K562 (cell line): ENCODE results near the gene OXA1L. TPM values are rescaled to one million over a fixed set of nuclear protein-coding genes. Genes with fewer than 3 reads are reported as not detected.

Source experiments
- BRD4 ChIP-seq: fragments of 200-600 bp; sonication (generic); IDR thresholded peaks from 2 replicates; pipeline ENCODE4 v1.6.1; 2017; ENCODE audit warnings: inconsistent platforms
- E2F3 ChIP-seq: fragments of 250-450 bp; sonication (Bioruptor Pico); IDR thresholded peaks from 2 replicates; pipeline ENCODE4 v1.4.0; 2020; ENCODE audit warnings: mild to moderate bottlenecking
- GTF2E2 ChIP-seq: fragments of 200-800 bp; sonication (Bioruptor generic); IDR thresholded peaks from 2 replicates; pipeline ENCODE4 v1.6.1; 2016; ENCODE audit warnings: missing genetic modification characterization, missing compliant biosample characterization
- NFXL1 ChIP-seq: fragments of 450-650 bp; formaldehyde crosslinking; IDR thresholded peaks from 2 replicates; pipeline ENCODE4 v1.4.0; 2021; ENCODE audit warnings: mild to moderate bottlenecking
- PHB ChIP-seq: fragments of 250-450 bp; sonication (Bioruptor Pico); IDR thresholded peaks from 2 replicates; pipeline ENCODE4 v1.5.0; 2021
- SFPQ ChIP-seq: fragments of 200-400 bp; formaldehyde crosslinking; IDR thresholded peaks from 2 replicates; pipeline ENCODE4 v1.6.1; 2017; ENCODE audit warnings: mild to moderate bottlenecking, low read depth, low read length, moderate library complexity
- SMAD4 ChIP-seq: fragments of 250-450 bp; sonication (Bioruptor Pico); conservative IDR thresholded peaks from 2 replicates; pipeline ENCODE4 v1.8.0; 2021; ENCODE audit warnings: inconsistent platforms, mild to moderate bottlenecking, moderate library complexity
- STAT5B ChIP-seq: fragments of 250-450 bp; sonication (Bioruptor Pico); IDR thresholded peaks from 2 replicates; pipeline ENCODE4 v1.8.0; 2021; ENCODE audit warnings: mild to moderate bottlenecking, inconsistent platforms
- ZC3H4 ChIP-seq: sonication (generic); formaldehyde crosslinking; IDR thresholded peaks from 2 replicates; pipeline ENCODE4 v1.9.0; 2021; ENCODE audit warnings: missing genetic modification reagents, borderline replicate concordance
- ZNF140 ChIP-seq: fragments of 250-450 bp; sonication (Bioruptor Pico); IDR thresholded peaks from 2 replicates; pipeline ENCODE4 v1.8.0; 2021; ENCODE audit warnings: moderate library complexity, mild to moderate bottlenecking, inconsistent platforms
- polyA plus RNA-seq, 8 experiments: library from polyadenylated mRNA; depleted of rRNA in 4 of 8; stranded (reverse) in 5 of 8; unstranded in 3 of 8; fragments of >200 nt; fragmentation: Nextera tagmentation in 2 of 8; fragmentation: Illumina TruSeq in 1 of 8; extraction: Ambion mirVana in 2 of 8; extraction: Trizol in 1 of 8; gene quantifications; 2 replicates each; pipeline versions ENCODE4 v1.2.1 to v1.2.3, GENCODE V29; 2011 to 2014; ENCODE audit warnings: inconsistent platforms in 1 of 8, missing spikeins in 1 of 8
- total RNA-seq, 7 experiments: library from RNA; depleted of rRNA in 6 of 7; stranded (reverse); fragments of >200 nt in 6 of 7; fragmentation: Illumina TruSeq in 2 of 7; extraction: Trizol in 2 of 7; gene quantifications; 2 replicates each; pipeline versions ENCODE4 v1.2.1 to v1.2.3, GENCODE V29; 2011 to 2021; ENCODE audit warnings: low replicate concordance in 1 of 7
- TF ChIP-seq, protein P1 (sequence below), 2 experiments: fragments of 200-800 bp in 1 of 2; sonication (Bioruptor generic) in 1 of 2; sonication (generic) in 1 of 2; formaldehyde crosslinking in 1 of 2; IDR thresholded peaks in 1 of 2; conservative IDR thresholded peaks in 1 of 2; 2 replicates each; pipeline versions ENCODE4 v1.5.0 to v1.6.1; 2016 to 2020; ENCODE audit warnings: missing compliant biosample characterization in 1 of 2, missing genetic modification characterization in 1 of 2, missing genetic modification reagents in 1 of 2
- TF ChIP-seq, protein P2 (sequence below), 2 experiments: fragments of 450-650 bp in 1 of 2; sonication (generic) in 1 of 2; formaldehyde crosslinking in 1 of 2; IDR thresholded peaks; 2 replicates each; pipeline versions ENCODE4 v1.7.1 to v1.9.0; 2016 to 2022; ENCODE audit warnings: inconsistent platforms in 1 of 2, mild to moderate bottlenecking in 1 of 2, missing genetic modification reagents in 1 of 2

Gene OXA1L
- total and polyA plus RNA-seq, 9 of the 15 experiments (the other 6 are each of a cell fraction or from before 2014, with no cell fraction given): 100 to 204 (median 145) TPM

- TF ChIP-seq SMAD4 (CRISPR knock-in tag) (peak; percentile 27; the same call in 1 of the 2 replicates), NFXL1 (CRISPR knock-in tag) (peak; percentile 20; the same call in 1 of the 2 replicates), STAT5B (CRISPR knock-in tag) (no peak), ZC3H4 (CRISPR knock-in tag) (0 out of 2 replicates have a peak, but pooled peaks have one; percentile 53), GTF2E2 (tag) (peak; percentile 82; the same call in 1 of the 2 replicates), BRD4 (peak; percentile 89; the same call in 1 of the 2 replicates), ZNF140 (CRISPR knock-in tag) (no peak), E2F3 (CRISPR knock-in tag) (no peak), SFPQ (no peak), PHB (CRISPR knock-in tag) (no peak)
- TF ChIP-seq, protein P1, sequence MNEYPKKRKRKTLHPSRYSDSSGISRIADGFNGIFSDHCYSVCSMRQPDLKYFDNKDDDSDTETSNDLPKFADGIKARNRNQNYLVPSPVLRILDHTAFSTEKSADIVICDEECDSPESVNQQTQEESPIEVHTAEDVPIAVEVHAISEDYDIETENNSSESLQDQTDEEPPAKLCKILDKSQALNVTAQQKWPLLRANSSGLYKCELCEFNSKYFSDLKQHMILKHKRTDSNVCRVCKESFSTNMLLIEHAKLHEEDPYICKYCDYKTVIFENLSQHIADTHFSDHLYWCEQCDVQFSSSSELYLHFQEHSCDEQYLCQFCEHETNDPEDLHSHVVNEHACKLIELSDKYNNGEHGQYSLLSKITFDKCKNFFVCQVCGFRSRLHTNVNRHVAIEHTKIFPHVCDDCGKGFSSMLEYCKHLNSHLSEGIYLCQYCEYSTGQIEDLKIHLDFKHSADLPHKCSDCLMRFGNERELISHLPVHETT (CRISPR knock-in tag; conservative IDR thresholded peaks at IDR 0.05 in 1 of 2, IDR thresholded peaks at IDR 0.05 in 1 of 2): peak in 1 of 2 experiments; percentile 75; a peak in 2 of 4 replicates
- TF ChIP-seq, protein P2, sequence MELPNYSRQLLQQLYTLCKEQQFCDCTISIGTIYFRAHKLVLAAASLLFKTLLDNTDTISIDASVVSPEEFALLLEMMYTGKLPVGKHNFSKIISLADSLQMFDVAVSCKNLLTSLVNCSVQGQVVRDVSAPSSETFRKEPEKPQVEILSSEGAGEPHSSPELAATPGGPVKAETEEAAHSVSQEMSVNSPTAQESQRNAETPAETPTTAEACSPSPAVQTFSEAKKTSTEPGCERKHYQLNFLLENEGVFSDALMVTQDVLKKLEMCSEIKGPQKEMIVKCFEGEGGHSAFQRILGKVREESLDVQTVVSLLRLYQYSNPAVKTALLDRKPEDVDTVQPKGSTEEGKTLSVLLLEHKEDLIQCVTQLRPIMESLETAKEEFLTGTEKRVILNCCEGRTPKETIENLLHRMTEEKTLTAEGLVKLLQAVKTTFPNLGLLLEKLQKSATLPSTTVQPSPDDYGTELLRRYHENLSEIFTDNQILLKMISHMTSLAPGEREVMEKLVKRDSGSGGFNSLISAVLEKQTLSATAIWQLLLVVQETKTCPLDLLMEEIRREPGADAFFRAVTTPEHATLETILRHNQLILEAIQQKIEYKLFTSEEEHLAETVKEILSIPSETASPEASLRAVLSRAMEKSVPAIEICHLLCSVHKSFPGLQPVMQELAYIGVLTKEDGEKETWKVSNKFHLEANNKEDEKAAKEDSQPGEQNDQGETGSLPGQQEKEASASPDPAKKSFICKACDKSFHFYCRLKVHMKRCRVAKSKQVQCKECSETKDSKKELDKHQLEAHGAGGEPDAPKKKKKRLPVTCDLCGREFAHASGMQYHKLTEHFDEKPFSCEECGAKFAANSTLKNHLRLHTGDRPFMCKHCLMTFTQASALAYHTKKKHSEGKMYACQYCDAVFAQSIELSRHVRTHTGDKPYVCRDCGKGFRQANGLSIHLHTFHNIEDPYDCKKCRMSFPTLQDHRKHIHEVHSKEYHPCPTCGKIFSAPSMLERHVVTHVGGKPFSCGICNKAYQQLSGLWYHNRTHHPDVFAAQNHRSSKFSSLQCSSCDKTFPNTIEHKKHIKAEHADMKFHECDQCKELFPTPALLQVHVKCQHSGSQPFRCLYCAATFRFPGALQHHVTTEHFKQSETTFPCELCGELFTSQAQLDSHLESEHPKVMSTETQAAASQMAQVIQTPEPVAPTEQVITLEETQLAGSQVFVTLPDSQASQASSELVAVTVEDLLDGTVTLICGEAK (IDR thresholded peaks at IDR 0.05): peak; percentile 88
- TF ChIP-seq, protein P2 (CRISPR knock-in tag; IDR thresholded peaks at IDR 0.05): no peak
These were observed at the start of gene OXA1L (continued) for GRCh38 chr14:22766457-22767322.
